Upper lobe of right lung (tissue), 1 donor: ENCODE results near the gene KLRD1. TPM values are rescaled to one million over a fixed set of nuclear protein-coding genes. Genes with fewer than 3 reads are reported as not detected.

Experiments used
- ATAC-seq: fragments of 200-7000 bp; cut with Tn5 transposase; one replicate; pipeline ENCODE4 v1.9.1; 2020; ENCODE audit warnings: mild to moderate bottlenecking, moderate library complexity
- DNase-seq: peaks from one replicate; pipeline ENCODE4 v3.0.0-alpha.2; 2020
- H3K27ac ChIP-seq: fragments of 200-600 bp; one replicate; pipeline ENCODE4 v1.8.0; 2022
- H3K27me3 ChIP-seq: fragments of 200-600 bp; one replicate; pipeline ENCODE4 v1.8.0; 2022; ENCODE audit warnings: mild to moderate bottlenecking
- H3K36me3 ChIP-seq: fragments of 200-600 bp; one replicate; pipeline ENCODE4 v1.8.0; 2022
- H3K4me1 ChIP-seq: fragments of 200-600 bp; one replicate; pipeline ENCODE4 v1.8.0; 2022
- H3K4me3 ChIP-seq: fragments of 200-600 bp; one replicate; pipeline ENCODE4 v1.8.0; 2022; ENCODE audit warnings: mild to moderate bottlenecking
- H3K9me3 ChIP-seq: fragments of 200-600 bp; one replicate; pipeline ENCODE4 v1.8.0; 2022
- CTCF ChIP-seq: fragments of 200-600 bp; IDR thresholded peaks from one replicate; pipeline ENCODE4 v1.8.0; 2022; ENCODE audit warnings: antibody characterized with exemption
- intact Hi-C: fragments of 100-400 bp; cut with DNase I; formaldehyde crosslinking; loops from one replicate; pipeline ENCODE4 v1.11.0; 2022
- long read RNA-seq: library from polyadenylated mRNA; unstranded; transcript quantifications from one replicate; pipeline ENCODE4 v2.0.0, GENCODE V29; 2021
- total RNA-seq: library from RNA; stranded (reverse); fragmentation: NEBNext Ultra II Directional; extraction: Animal tissue kit (Norgen Biotek cat#: 25700); gene quantifications from one replicate; pipeline ENCODE4 v1.2.1, GENCODE V29; 2021
- donor health status: DM: no; HTN: yes; CAD: no; lungs with severe emphysema.

Gene KLRD1
- total RNA-seq: 13.3 TPM
- long read RNA-seq, partial matches to known transcripts: 3 of 10 reads
- long read RNA-seq, other reads (novel, unspliced or antisense): 3 of 10 reads

GRCh38 chr12:10307630-10308029, at the start of gene KLRD1:
Gene KLRD1 (plus strand): TSS chr12:10307870. CDS start chr12:10308078, 208 bp downstream.
- Histone ChIP-seq H3K4me1 (no peaks in the 10 kb centered on the region), H3K27ac (no peak within 1 kb of the TSS), H3K36me3 (no peaks in the 10 kb centered on the region), H3K27me3 (no peaks in the 10 kb centered on the region), H3K9me3 (no peaks in the 10 kb centered on the region), H3K4me3 (peak within 1 kb of the TSS; percentile 9)
- no peak for DNase-seq
- intact Hi-C loops: no loop called here
- ATAC-seq: no peak
- no peak for TF ChIP-seq CTCF

- no peaks in the 10 kb centered on the region for H3K27me3 ChIP-seq
- intact Hi-C loops: no loop called here
- H3K4me1 ChIP-seq: no peaks in the 10 kb centered on the region
- no peak overlapping the region for H3K4me3 ChIP-seq
- ATAC-seq (no peak), DNase-seq (no peak)
- H3K9me3 ChIP-seq: no peaks in the 10 kb centered on the region
- TF ChIP-seq CTCF: no peak
- no peaks in the 10 kb centered on the region for H3K36me3 ChIP-seq
- H3K27ac ChIP-seq: no peak overlapping the region
Measured at GRCh38 chr12:10260927-10261326, 46.7 kb upstream of the KLRD1 start.

- ATAC-seq (no peak), DNase-seq (no peak)
- TF ChIP-seq CTCF: no peak
- intact Hi-C loops: no loop called here
- H3K27ac ChIP-seq: no peak overlapping the region
- no peaks in the 10 kb centered on the region for H3K27me3 ChIP-seq
- H3K4me1 ChIP-seq: no peaks in the 10 kb centered on the region
- no peaks in the 10 kb centered on the region for H3K9me3 ChIP-seq
- no peak overlapping the region for H3K4me3 ChIP-seq
- H3K36me3 ChIP-seq: no peaks in the 10 kb centered on the region
Measured at GRCh38 chr12:10268037-10268436, 39.6 kb upstream of the KLRD1 start.

- DNase-seq: no peak
- no peaks in the 10 kb centered on the region for H3K9me3 ChIP-seq
- no peaks in the 10 kb centered on the region for H3K4me1 ChIP-seq
- no peaks in the 10 kb centered on the region for H3K36me3 ChIP-seq
- no peak for TF ChIP-seq CTCF
- no peaks in the 10 kb centered on the region for H3K27me3 ChIP-seq
- intact Hi-C loops: no loop called here
- ATAC-seq: no peak
- H3K27ac ChIP-seq: no peak overlapping the region
- no peak overlapping the region for H3K4me3 ChIP-seq
Measured at GRCh38 chr12:10272467-10272866, 35.2 kb upstream of the KLRD1 start.

- no peak overlapping the region for H3K4me3 ChIP-seq
- no peaks in the 10 kb centered on the region for H3K36me3 ChIP-seq
- no peak for TF ChIP-seq CTCF
- ATAC-seq (no peak), DNase-seq (no peak)
- no peak overlapping the region for H3K27ac ChIP-seq
- intact Hi-C loops: no loop called here
- no peaks in the 10 kb centered on the region for H3K9me3 ChIP-seq
- no peaks in the 10 kb centered on the region for H3K4me1 ChIP-seq
- no peaks in the 10 kb centered on the region for H3K27me3 ChIP-seq
Measured at GRCh38 chr12:10276774-10277173, 30.9 kb upstream of the KLRD1 start.

GRCh38 chr12:10278104-10278503, 29.6 kb upstream of the KLRD1 start:
- intact Hi-C loops: no loop called here
- DNase-seq (no peak), ATAC-seq (no peak)
- H3K9me3 ChIP-seq: no peaks in the 10 kb centered on the region
- H3K27ac ChIP-seq: no peak overlapping the region
- H3K4me1 ChIP-seq: no peaks in the 10 kb centered on the region
- H3K27me3 ChIP-seq: no peaks in the 10 kb centered on the region
- H3K4me3 ChIP-seq: no peak overlapping the region
- H3K36me3 ChIP-seq: no peaks in the 10 kb centered on the region
- TF ChIP-seq CTCF: no peak
